ENCODE measurements around the gene SVBP. TPM values are rescaled to one million over a fixed set of nuclear protein-coding genes. Genes with fewer than 3 reads are reported as not detected.

Gene SVBP
- total and polyA plus RNA-seq, 4 donors = 3.4 to 21.8 (median 15.0) TPM

- TF ChIP-seq RXRA (IDR thresholded peaks at IDR 0.05) = no peak
These were observed 34.1 kb downstream of the SVBP start (continued) for GRCh38 chr1:42783092-42783491.

GRCh38 chr1:42780176-42780575 lies 37.0 kb downstream of the SVBP start:
- H3K9ac ChIP-seq (ENCODE audit: low read depth in 1 of 2, low read length in 2 of 2) = no peak overlapping the region
- no peaks in the 10 kb centered on the region for H3K9me3 ChIP-seq (ENCODE audit: control insufficient read depth in 4 of 4, low read length in 3 of 4)
- no peak for DNase-seq (ENCODE audit: low spot score)
- no peak overlapping the region for H3K4me3 ChIP-seq (ENCODE audit: low read depth in 1 of 3, low read length in 3 of 3)
- 100% methylated on average over 1 of the region's 1 CpG for WGBS
- H3K36me3 ChIP-seq (ENCODE audit: control insufficient read depth in 4 of 4, insufficient read depth in 3 of 4, low read depth in 1 of 4, low read length in 3 of 4) = peaks cover 5 to 49% (median 23%) of the 10 kb centered on the region in 4 donors
- TF ChIP-seq, protein P1, sequence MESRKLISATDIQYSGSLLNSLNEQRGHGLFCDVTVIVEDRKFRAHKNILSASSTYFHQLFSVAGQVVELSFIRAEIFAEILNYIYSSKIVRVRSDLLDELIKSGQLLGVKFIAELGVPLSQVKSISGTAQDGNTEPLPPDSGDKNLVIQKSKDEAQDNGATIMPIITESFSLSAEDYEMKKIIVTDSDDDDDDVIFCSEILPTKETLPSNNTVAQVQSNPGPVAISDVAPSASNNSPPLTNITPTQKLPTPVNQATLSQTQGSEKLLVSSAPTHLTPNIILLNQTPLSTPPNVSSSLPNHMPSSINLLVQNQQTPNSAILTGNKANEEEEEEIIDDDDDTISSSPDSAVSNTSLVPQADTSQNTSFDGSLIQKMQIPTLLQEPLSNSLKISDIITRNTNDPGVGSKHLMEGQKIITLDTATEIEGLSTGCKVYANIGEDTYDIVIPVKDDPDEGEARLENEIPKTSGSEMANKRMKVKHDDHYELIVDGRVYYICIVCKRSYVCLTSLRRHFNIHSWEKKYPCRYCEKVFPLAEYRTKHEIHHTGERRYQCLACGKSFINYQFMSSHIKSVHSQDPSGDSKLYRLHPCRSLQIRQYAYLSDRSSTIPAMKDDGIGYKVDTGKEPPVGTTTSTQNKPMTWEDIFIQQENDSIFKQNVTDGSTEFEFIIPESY (IDR thresholded peaks at IDR 0.05) = no peak
- TF ChIP-seq REST (IDR thresholded peaks at IDR 0.05) = no peak
- H3K27me3 ChIP-seq (ENCODE audit: control insufficient read depth in 4 of 4, insufficient read depth in 4 of 4, low read length in 3 of 4) = no peaks in the 10 kb centered on the region
- no peak overlapping the region for H3K27ac ChIP-seq (ENCODE audit: low read depth in 1 of 2, low read length in 2 of 2)
- peaks cover 0 to 9% (median 7%) of the 10 kb centered on the region in 4 donors for H3K4me1 ChIP-seq (ENCODE audit: control insufficient read depth in 4 of 4, insufficient read depth in 4 of 4, low read length in 3 of 4)

- Histone ChIP-seq H3K4me1 (ENCODE audit: control insufficient read depth in 4 of 4, insufficient read depth in 4 of 4, low read length in 3 of 4) (peaks cover 0 to 11% (median 4%) of the 10 kb centered on the region in 4 donors), H3K27me3 (ENCODE audit: control insufficient read depth in 4 of 4, insufficient read depth in 4 of 4, low read length in 3 of 4) (no peaks in the 10 kb centered on the region), H3K4me3 (ENCODE audit: low read depth in 1 of 3, low read length in 3 of 3) (no peak overlapping the region), H3K9me3 (ENCODE audit: control insufficient read depth in 4 of 4, low read length in 3 of 4) (no peaks in the 10 kb centered on the region), H3K36me3 (ENCODE audit: control insufficient read depth in 4 of 4, insufficient read depth in 3 of 4, low read depth in 1 of 4, low read length in 3 of 4) (peaks cover 6 to 54% (median 23%) of the 10 kb centered on the region in 4 donors), H3K27ac (ENCODE audit: low read depth in 1 of 2, low read length in 2 of 2) (no peak overlapping the region), H3K9ac (ENCODE audit: low read depth in 1 of 2, low read length in 2 of 2) (no peak overlapping the region)
- DNase-seq (ENCODE audit: low spot score) = no peak
- WGBS = 87% methylated on average over 2 of the region's 2 CpGs
- TF ChIP-seq, protein P1 (IDR thresholded peaks at IDR 0.05) = no peak
These were observed 37.5 kb downstream of the SVBP start for GRCh38 chr1:42779725-42780124.

DNA sequence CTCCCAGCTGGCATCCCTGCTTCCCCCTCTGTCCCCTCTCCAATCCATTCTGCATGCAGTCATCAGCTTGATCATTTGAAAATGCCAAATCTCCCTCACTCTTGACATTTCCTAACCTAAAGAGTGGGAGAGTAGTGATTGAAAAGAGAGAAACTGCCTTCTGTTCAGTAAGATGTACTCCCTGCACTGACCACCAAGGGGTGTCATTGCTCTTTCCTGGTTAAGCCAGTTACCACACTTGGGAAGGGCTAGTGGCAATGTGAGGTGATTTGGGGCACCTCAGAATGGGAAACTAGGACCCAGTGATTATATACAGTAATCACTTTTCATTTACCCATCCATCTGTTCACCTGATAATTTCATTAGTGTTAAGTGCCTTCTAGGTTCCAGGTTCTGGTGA lies 39.3 kb downstream of the SVBP start:
- no peaks in the 10 kb centered on the region for H3K9me3 ChIP-seq (ENCODE audit: control insufficient read depth in 4 of 4, low read length in 3 of 4)
- no peak overlapping the region for H3K27ac ChIP-seq (ENCODE audit: low read depth in 1 of 2, low read length in 2 of 2)
- H3K4me3 ChIP-seq (ENCODE audit: low read depth in 1 of 3, low read length in 3 of 3) = no peak overlapping the region
- no peaks in the 10 kb centered on the region for H3K27me3 ChIP-seq (ENCODE audit: control insufficient read depth in 4 of 4, insufficient read depth in 4 of 4, low read length in 3 of 4)
- peaks cover 0 to 12% (median 4%) of the 10 kb centered on the region in 4 donors for H3K4me1 ChIP-seq (ENCODE audit: control insufficient read depth in 4 of 4, insufficient read depth in 4 of 4, low read length in 3 of 4)
- DNase-seq (ENCODE audit: low spot score) = peak; percentile 67
- H3K36me3 ChIP-seq (ENCODE audit: control insufficient read depth in 4 of 4, insufficient read depth in 3 of 4, low read depth in 1 of 4, low read length in 3 of 4) = peaks cover 9 to 53% (median 21%) of the 10 kb centered on the region in 4 donors
- H3K9ac ChIP-seq (ENCODE audit: low read depth in 1 of 2, low read length in 2 of 2) = no peak overlapping the region
- peak; percentile 90 to 94 for TF ChIP-seq RAD21 (IDR thresholded peaks at IDR 0.05)
- TF ChIP-seq CTCF (IDR thresholded peaks at IDR 0.05; ENCODE audit: low read depth, low read length, missing input control) = peak; percentile 62
- no peak for TF ChIP-seq NR2F2 (IDR thresholded peaks at IDR 0.05)
